GM03348 (cell line): ENCODE measurements around the gene TRIM47.
"Not testable (repeated sequence)": the region's sequence is repeated elsewhere in the genome, so short reads cannot be mapped to it uniquely, and the experiment has no call there.

Source experiments
- DNase-seq: peaks from one replicate; pipeline ENCODE4 v3.0.0; 2012; ENCODE audit warnings: low spot score

TRIM47 gene

GRCh38 chr17:75870228-75870627 lies 8.2 kb downstream of the TRIM47 start:
- DNase-seq: not testable (repeated sequence)

- DNase-seq: peak; percentile 68
These were observed 8.9 kb downstream of the TRIM47 start for GRCh38 chr17:75869282-75870141.

DNA sequence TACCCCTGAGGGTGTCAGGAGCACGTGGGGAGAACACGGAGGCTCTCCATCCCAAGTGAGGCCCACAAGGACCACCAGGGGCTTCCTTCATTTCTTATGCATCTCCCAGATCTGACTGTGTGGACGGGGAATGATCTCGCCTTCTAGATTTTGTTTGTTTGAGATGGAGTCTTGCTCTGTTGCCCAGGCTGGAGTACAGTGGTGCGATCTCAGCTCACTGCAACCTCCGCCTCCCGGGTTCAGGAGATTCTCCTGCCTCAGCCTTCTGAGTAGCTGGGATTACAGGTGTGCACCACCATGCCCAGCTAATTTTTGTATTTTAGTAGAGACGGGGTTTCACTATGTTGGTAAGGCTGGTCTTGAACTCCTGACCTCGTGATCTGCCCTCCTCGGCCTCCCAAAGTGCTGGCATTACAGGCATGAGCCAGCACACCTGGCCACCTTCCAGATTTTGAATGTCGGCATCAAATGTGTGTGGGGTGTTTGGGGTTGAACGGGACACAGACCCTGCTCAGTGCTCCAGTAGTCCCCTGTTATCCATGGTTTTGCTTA lies 9.6 kb downstream of the TRIM47 start:
- DNase-seq: not testable (repeated sequence)

GRCh38 chr17:75865404-75866188 lies 12.8 kb downstream of the TRIM47 start:
- DNase-seq: not testable (repeated sequence)

DNA sequence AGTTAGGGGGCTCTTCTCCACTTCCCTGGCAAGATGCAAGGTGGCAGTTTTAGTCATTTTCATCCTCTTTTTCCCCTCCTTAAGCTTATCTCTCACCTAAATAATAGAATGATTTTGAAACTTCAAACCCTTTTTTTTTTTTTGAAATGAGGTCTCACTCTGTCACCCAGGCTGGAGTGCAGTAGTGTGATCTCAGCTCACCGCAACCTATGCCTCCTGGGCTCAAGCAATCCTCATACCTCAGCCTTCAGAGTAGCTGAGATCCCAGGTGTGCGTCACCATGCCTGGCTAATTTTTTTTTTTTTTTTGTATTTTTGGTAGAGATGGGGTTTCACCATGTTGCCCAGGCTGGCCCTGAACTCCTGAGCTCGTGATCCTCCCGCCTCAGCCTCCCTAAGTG lies 13.5 kb downstream of the TRIM47 start:
- DNase-seq: not testable (repeated sequence)

DNA sequence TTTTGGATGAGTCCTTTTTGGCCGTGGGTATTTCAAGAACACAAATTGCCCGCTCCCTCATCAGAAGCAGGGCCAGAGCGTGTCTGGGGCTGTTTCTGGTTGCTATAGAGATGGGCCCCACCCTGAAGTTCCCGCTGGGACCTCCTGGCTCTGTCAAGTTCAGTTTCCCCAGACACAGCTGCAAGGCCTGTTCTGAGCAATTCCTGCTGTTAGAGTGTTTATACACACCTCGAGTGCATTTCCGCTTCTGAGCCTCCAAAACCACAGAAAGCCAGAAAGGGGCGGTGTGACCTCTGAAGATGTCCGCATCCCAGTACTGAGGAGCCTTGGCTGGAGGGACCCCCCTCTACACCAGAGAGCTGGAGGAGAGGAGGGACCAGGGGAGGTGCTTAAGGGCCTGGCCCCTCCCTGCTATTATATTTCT lies 13.9 kb downstream of the TRIM47 start:
- peak; percentile 61 for DNase-seq

GRCh38 chr17:75861927-75862317 lies 16.5 kb downstream of the TRIM47 start:
- DNase-seq: no peak

GRCh38 chr17:75859358-75859757 lies 19.0 kb downstream of the TRIM47 start:
- not testable (repeated sequence) for DNase-seq

DNA sequence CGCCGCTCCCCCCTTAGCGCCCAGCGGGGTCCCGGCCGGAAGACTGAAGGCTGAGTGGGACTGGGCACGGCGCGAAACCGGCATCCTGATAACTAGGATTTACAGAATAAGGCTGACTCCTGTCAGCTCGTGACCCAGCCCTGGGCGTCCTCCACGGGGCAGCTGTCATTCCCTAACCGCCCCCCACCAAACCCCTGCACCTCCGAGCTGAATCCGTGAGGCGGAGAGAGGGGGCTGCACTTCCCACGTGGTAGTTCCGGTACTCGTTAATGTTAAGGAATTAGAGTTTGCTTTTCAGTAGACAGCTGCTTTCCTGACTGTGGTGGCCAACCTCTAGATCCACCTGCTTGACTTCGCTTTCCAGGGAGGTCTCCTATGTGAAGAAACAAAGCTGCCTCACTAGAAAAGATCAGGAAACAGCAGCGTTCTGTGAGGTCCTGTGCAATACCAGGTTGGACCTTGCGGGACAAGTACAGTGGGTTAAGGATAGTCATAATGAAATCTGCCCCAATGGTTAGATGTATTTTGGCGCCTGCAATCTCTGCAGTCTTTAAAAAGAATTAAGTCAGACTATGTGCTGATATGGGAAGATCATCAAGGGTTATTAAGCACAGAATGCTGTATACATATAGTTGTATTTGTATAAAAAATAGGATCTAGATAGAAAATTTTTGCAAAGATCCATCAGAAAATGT lies 22.2 kb downstream of the TRIM47 start:
- DNase-seq: no peak

GRCh38 chr17:75855310-75856061 lies 22.9 kb downstream of the TRIM47 start, which contains the start of gene WBP2:
Gene WBP2, minus strand, starts transcription at chr17:75855335. Its CDS starts 38 bp downstream, at chr17:75855297.
- peak; percentile 98 for DNase-seq

- peak; percentile 60 for DNase-seq
These were observed 23.5 kb downstream of the TRIM47 start for GRCh38 chr17:75854881-75855309.

DNA sequence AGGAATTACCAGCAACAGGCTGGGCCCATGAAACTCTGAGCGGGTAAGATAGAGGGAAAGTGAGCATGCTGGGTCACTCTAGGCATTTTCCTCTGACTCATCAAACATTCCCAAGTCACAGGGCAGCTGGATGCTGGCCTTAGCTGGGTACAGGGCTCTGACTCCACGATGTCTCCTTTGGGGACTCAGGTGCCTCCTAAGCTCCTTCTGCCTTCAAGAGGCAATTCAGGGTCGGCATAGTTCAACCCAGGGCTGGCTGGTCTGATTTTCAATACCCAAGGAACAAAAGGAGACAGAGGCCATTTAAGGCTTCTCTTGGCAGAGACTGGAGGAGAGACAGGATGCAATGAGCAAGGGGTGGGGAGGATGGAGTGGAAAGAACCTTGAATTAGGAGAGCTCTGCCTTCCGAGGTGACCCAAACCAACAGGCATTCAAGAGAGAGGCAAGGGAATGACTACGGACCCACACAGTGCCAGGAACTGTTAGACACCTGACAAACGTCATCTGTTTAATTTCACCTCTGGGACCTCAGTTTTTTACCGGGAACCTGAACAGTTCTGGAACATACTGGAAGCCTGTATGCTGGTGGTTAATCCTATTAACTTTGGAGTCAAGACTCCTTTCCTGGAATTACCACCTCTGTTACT lies 24.2 kb downstream of the TRIM47 start:
- peak; percentile 58 for DNase-seq

- no peak for DNase-seq
These were observed 24.9 kb downstream of the TRIM47 start for GRCh38 chr17:75853433-75853832.

GRCh38 chr17:75851693-75851991 lies 26.7 kb downstream of the TRIM47 start:
- DNase-seq: not testable (repeated sequence)

DNA sequence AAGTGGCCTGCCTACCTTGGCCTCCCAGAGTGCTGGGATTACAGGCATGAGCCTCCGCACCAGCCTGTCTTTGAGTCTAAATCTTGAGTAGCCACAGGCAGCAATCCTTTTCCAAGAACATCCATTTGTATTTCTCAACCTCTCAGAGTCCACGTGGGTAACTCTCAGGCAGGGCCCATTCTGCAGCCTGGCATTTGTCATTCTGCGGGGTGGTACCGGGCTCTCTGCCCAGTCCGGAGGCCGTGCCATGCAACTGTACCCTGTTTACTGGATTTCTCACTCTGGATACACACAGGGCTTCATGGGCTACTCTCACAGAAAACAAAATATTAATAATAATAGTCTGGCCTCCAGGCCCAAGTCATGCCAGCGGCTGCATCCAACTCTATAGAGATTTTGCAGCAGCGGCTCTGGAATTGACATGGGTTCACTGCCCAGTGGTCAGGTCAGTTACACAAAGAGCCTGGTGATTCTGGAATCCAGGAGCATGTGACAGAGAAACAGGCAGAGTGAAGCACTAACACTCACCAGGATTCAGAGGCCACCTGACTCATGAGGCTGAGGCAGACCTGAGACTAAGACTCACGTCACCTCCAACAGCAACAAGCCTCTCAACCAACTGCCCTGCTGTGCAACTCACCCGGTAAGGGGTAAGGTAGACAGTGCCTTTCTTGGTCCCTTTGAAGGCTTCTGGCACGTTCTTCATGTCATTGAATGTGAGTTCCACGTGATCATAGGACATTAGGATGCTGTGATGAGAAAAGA lies 27.3 kb downstream of the TRIM47 start:
- no peak for DNase-seq

- no peak for DNase-seq
These were observed 28.7 kb downstream of the TRIM47 start for GRCh38 chr17:75849724-75850123.

DNA sequence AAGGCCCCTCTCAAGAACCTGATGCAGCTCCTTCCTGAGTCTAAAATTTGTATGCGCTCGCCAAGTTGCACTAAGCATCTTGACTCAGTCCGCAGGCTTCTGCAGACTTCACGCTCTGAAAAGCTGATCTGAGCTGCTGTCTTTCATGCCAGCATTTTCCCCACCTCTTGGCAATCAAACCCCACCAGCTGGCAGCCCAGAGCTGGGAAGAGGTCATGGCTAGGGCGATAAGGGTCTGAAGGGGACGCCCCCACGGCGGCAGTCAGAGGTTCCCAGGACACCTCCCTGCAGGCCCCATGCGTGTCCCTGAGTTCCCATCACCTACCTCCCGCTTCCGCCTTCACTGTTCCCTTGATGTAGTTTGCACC lies 29.1 kb downstream of the TRIM47 start:
- DNase-seq: no peak

DNA sequence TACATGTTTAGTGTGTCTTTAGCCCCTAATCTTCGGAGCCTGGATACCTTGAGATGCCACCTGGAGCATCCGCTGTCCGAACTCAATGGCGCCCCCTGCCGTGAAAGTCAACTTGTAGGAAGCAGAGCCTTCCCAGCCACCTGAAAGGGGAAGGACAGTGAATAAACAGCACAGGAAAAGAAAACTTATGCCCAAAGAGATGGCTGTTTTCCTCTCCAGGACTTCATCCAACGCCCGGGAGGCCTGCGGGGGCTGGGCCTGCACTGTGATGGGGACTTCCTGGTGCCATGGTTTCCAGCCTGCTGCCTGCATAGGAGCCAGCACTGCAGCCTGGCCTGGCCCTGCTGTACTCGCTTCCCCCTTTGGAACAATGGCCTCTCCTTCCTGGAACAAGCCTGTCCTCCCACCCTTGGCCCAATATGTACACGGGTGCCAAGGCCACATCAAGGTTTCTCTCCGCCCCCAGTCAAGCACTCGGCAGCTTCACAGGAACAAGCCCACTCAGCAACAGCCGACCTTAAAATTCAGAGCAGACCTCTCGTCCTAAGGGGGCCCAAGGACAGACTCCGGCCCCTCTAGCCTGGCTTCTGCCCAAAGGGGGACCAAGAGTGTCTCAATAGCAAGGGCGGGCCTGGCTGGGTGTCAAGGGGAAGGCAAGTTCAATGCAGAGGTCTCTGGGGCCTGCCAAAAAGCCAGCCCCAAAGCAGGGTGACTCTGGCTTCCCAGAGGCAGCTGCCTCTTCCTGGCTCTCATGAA lies 29.7 kb downstream of the TRIM47 start:
- DNase-seq: peak; percentile 54
